GM12878 (cell line): Measurements from ENCODE around the gene METTL8.

Experiments
- BCL11A ChIP-seq: IDR thresholded peaks from 2 replicates; pipeline ENCODE4 v1.6.1; 2011; ENCODE audit warnings: low read depth, low read length
- EZH2 ChIP-seq: IDR thresholded peaks from 2 replicates; pipeline ENCODE4 v1.6.1; 2012; ENCODE audit warnings: low read depth, mild to moderate bottlenecking, control low read depth, inconsistent platforms, low read length, borderline replicate concordance; ENCODE audit not compliant: control insufficient read depth
- MYC ChIP-seq: IDR thresholded peaks from 2 replicates; pipeline ENCODE4 v1.6.1; 2011; ENCODE audit warnings: mild to moderate bottlenecking, low read length, moderate library complexity, inconsistent platforms; ENCODE audit not compliant: insufficient read depth, insufficient replicate concordance, insufficient read length, severe bottlenecking
- TF ChIP-seq, protein P1 (sequence below), 3 experiments: IDR thresholded peaks in 2 of 3; conservative IDR thresholded peaks in 1 of 3; 2 replicates each; pipeline ENCODE4 v1.5.1; 2011; ENCODE audit warnings: low read depth in 3 of 3, low read length in 3 of 3, mild to moderate bottlenecking in 3 of 3, control low read depth in 2 of 3, moderate library complexity in 2 of 3, inconsistent platforms in 1 of 3, mixed read lengths in 1 of 3; ENCODE audit not compliant: control insufficient read depth in 2 of 3, insufficient read depth in 1 of 3; ENCODE audit errors: extremely low read depth in 1 of 3

DNA sequence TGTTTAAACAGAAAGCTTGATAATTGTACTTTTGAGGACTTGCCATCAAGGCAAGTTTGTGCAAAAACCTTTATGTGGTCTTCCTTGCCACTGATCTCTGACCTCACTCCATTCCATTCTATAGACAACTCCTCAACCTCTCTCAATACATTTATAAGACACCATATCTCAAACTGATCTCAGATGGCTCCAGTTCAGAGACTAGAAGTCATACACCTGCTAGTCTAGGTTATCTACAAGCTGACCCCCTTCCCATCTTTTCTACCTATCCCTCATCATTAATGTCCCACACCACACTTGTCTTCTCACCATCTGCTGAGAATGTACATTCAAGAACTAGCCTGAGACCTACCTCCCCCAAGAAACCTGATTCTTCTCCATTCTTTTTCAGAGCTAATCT lies 113.1 kb downstream of the METTL8 start:
- TF ChIP-seq BCL11A: no peak
- TF ChIP-seq, protein P1, sequence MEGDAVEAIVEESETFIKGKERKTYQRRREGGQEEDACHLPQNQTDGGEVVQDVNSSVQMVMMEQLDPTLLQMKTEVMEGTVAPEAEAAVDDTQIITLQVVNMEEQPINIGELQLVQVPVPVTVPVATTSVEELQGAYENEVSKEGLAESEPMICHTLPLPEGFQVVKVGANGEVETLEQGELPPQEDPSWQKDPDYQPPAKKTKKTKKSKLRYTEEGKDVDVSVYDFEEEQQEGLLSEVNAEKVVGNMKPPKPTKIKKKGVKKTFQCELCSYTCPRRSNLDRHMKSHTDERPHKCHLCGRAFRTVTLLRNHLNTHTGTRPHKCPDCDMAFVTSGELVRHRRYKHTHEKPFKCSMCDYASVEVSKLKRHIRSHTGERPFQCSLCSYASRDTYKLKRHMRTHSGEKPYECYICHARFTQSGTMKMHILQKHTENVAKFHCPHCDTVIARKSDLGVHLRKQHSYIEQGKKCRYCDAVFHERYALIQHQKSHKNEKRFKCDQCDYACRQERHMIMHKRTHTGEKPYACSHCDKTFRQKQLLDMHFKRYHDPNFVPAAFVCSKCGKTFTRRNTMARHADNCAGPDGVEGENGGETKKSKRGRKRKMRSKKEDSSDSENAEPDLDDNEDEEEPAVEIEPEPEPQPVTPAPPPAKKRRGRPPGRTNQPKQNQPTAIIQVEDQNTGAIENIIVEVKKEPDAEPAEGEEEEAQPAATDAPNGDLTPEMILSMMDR (IDR thresholded peaks at IDR 0.05 in 2 of 3, conservative IDR thresholded peaks at IDR 0.05 in 1 of 3; ENCODE audit: control insufficient read depth in 2 of 3, extremely low read depth in 1 of 3, insufficient read depth in 1 of 3, low read depth in 3 of 3, low read length in 3 of 3): no peak
- TF ChIP-seq EZH2: no peak
- TF ChIP-seq MYC: no peak
